GM19455 (cell line): ENCODE results near the gene ATP2B2.
"Not testable (repeated sequence)": the region's sequence is repeated elsewhere in the genome, so short reads cannot be mapped to it uniquely, and the experiment has no call there.

ENCODE experiments used
- ATAC-seq: cut with Tn5 transposase; IDR thresholded peaks from one replicate; pipeline ENCODE4 v1.9.1; 2021; ENCODE audit not compliant: unreplicated experiment

Gene ATP2B2

DNA sequence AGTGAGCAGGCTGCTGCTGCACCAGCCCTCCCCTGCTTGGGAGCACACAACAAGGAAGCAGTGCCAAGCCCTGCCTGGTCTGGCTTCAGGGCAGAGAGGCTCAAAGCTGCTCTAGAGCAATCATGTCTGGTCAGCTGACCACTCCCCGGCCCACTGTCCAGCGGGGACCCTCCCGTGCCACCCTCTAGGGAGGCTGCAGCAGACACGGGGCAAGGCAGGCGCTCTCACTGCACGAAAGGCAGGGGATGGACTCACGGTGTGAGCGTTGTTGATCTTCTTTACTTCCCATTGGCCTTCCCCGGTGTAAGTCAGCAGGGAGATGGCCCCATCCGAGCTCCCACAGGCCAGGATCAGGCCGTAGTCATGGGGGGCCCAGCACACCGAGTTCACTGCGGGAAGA is 193.7 kb downstream of the ATP2B2 start:
- ATAC-seq, result no peak

DNA sequence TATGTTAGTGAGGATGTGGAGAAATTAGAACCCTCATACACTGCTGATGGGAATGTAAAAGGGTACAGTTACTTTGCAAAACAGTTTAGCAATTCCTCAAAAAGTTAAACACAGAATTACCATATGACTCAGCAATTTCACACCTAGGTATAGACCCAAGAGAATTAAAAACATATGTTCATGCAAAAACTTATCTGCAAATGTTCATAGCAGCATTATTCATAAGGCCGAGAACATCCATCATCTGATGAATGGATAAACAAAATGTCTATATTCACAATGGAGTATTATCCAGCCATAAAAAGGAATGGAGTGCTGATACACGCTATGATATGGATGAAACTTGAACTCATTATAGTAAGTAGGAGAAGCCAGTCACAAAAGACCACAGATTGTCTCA is 194.8 kb downstream of the ATP2B2 start:
- no peak for ATAC-seq

DNA sequence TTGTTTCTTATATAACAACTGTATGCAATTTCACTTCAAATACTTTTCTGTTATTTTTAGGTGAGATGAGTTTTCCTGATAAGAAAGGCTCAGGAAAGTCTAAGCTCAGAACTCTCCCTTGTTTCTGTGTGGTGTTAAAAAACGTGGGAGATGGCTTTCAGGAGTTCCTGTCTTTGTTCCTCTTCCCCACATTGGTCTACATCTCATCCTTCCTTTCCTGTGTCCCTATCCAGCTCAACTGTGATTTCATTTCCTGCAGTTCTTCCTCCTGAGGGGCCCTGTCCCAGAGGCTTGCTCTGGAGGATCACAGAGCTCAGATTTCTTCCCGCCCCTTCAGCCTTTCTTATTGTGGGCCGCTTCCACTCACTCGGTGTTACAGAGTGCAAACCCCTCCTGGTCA is 195.7 kb downstream of the ATP2B2 start:
- ATAC-seq, result no peak

DNA sequence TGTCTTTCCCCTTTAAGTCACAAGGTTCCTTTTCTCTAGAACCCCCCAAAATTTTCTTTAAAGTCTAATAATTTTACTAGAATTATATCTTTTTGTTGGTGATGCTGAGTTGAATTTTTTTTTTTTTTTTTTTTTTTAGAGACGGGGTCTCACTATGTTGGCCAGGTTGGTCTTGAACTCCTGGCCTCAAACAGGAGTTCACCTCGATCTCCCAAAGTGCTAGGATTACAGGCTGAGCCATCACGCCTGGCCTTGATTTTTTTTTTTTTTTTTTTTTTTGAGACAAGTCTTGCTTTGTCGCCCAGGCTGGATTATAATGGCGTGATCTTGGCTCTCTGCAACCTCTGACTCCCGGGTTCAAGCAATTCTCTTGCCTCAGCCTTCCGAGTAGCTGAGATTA is 196.7 kb downstream of the ATP2B2 start:
- ATAC-seq, result no peak

DNA sequence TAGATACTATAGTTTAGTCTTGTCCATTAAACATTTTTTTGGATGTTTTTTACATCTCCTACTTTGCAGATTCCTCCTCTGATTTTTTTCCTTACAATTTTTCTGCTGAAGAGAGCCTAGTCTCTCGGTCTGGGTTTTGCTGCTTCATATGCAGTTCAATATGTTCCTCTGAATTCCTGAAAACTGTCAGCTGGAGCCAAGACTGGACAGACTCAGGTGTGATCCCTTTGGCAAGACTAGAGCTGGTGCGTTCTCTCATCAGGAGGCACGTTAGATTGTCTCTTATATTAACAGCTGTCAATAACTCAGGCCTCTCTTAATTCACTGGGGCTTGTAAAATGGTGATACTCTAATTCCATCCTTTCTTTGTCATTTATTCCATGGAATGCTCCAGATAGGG is 199.2 kb downstream of the ATP2B2 start:
- no peak for ATAC-seq

DNA sequence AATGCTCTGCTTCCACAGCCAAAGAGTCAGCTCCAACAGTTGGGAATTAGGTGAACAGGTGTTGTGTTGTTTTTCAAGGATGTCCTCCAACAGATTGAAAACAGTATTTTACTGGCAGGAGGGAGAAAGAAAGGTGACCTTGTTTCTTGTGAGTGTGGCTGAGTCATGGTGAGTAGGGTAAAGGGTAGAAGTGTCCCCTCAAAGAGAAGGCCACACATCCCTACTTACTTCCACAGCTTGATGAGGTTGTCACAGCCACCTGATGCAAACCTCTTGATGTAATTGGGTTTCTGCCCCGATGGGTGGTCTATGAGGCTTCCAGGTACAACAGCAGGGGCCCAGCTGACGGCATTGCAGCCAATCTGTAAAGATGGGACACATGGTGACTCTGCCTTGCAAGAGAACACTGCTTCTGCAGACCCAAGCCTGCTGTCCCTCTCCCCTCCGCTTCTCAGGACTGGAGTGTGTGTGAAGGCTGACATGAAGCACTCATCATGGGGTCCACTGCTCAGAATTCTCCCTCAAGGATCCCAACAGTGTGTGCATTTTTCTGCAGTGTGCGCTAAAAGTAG is 200.0 kb downstream of the ATP2B2 start:
- no peak for ATAC-seq

DNA sequence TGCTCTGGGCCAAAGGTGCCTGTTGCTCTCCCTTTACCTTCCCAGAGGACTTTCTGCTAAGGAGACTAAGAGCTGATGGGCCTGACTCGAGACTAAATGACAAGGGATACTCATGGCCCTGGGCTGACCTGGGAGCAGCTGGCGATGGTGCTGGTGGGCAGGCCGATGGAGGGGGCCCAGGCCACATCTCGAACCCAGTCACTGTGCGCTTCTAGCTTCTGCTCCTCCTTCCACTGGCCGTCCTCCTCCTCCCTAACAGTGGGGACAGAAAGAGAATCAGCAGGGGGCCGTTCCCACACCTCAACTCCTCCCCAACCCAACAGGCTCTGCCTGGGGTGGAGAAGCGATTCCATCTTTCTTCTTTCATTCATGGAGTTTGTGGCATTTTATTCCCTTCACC is 200.5 kb downstream of the ATP2B2 start:
- ATAC-seq, result no peak

DNA sequence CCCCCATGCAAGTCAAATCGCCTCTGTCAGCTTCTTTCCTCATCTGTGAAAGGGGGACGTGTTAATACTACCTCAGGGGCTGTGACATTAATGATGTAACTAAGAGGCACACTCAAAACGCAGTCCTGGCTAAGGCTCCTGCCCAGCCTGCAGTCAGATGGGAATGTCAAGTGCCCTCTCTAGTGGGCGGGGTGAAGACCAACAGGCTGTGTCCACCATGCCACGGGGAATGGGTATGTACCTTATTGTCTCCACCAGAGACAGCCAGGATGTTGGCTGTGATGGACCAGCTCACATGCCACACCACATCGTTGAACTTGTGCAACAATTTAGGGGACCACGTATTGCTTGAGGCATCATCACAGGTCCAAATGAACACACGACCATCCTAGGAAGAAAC is 201.6 kb downstream of the ATP2B2 start:
- no peak for ATAC-seq

DNA sequence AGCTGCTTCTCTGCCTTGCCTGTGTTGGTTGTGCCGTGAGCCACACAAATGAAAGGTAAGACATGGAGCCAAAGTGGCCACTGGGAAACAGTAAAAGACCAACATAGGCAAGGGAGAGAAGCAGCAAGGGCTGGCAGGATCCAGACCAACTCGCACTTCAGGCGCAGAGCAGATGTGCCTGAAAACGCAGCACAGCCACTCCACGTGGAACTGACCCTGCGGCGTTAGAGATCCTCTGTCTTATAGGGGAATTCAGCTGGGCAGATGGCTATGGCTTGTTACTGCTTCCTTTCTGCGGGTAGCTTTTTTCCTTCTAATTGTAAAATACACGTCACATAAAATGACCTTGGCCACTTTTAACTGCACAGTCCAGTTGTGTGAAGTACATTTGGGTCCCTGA is 202.3 kb downstream of the ATP2B2 start:
- ATAC-seq, result no peak

DNA sequence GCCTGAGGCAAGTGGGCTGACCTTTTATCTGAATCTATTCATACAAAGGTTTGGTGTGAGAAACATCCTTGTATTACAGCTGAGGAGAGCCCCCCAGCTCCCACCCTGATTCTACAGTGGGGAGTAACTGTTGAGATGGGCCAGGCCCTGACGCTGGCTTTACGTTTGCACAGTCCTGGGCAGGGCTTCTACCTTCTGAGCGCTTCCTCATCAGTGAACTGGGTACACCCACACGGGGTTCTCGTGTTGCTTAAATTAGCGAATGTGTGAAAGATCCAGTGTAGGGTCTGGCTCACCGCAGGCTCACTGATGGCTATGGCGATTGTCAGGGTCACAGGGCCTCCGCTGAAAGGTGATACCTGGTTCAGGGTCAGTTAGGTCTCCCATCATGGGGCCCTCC is 205.3 kb downstream of the ATP2B2 start:
- no peak for ATAC-seq

DNA sequence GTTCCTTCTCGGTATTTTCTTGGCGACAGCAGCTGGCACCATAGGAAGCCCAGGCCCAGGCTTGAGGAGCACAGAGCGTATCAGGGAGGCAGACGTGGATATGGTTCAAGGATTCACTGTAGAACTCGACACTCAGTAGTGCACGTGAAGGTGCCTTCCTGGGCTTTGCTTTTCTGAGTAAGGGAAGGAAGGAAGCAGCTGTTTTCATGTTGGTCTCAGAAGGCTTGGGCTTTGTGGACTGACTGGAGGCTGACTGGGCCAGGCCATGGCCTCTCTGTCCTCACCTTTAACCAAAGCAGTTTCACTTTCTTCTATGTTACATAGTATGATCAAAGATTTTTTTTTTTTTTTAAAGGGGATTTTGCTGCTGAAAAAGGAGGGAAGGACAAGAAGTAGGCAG is 205.7 kb downstream of the ATP2B2 start:
- no peak for ATAC-seq

DNA sequence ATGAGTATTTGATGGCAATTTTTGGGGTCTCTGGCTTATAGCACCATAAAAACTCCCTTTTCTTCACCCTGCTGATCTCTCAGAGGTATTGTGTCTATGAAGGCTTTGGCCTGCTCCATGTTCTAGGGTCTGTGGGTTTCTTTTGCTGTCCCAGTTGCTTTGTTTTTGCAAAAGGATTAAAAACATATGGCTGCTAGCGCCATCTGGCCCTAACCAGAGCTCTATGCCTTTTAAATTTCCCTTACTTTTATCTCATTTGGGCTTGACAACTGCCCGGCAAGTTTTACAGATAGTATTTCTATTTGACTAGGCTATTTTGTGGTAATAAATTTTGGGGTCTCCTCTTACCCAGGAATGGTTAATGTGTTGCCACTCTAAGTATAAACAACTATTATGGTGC is 206.2 kb downstream of the ATP2B2 start:
- no peak for ATAC-seq

DNA sequence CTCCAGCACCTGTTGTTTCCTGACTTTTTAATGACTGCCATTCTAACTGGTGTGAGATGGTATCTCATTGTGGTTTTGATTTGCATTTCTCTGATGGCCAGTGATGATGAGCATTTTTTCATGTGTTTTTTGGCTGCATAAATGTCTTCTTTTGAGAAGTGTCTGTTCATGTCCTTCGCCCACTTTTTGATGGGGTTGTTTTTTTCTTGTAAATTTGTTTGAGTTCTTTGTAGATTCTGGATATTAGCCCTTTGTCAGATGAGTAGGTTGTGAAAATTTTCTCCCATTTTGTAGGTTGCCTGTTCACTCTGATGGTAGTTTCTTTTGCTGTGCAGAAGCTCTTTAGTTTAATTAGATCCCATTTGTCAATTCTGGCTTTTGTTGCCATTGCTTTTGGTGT is 207.3 kb downstream of the ATP2B2 start:
- not testable (repeated sequence) for ATAC-seq

DNA sequence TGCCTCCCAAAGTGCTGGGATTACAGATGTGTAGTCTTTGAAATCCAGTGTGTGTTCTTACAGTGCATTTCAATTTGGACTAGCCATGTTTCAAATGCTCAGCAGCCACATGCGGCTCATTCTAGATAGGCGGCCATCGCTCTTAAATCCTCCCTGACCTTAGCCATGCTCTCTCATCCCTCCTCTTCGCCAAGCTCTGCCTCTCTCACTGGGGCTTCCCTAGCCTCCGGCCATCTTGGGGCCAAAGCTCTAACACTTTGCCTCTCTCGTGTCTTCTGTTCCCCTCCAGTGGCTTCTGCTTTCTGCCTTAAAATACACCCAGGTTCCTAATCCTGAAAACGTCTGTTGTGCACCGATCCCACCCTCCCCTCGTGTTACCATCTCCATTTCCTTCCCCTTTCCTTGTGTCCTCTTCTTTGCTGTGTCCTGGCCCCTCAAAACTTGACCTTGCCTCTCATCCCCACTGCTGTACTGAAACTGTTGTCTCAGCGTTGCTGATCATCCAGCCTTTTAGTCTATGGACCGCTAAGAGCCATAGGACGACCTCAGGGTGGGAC is 211.3 kb downstream of the ATP2B2 start:
- ATAC-seq, result no peak

DNA sequence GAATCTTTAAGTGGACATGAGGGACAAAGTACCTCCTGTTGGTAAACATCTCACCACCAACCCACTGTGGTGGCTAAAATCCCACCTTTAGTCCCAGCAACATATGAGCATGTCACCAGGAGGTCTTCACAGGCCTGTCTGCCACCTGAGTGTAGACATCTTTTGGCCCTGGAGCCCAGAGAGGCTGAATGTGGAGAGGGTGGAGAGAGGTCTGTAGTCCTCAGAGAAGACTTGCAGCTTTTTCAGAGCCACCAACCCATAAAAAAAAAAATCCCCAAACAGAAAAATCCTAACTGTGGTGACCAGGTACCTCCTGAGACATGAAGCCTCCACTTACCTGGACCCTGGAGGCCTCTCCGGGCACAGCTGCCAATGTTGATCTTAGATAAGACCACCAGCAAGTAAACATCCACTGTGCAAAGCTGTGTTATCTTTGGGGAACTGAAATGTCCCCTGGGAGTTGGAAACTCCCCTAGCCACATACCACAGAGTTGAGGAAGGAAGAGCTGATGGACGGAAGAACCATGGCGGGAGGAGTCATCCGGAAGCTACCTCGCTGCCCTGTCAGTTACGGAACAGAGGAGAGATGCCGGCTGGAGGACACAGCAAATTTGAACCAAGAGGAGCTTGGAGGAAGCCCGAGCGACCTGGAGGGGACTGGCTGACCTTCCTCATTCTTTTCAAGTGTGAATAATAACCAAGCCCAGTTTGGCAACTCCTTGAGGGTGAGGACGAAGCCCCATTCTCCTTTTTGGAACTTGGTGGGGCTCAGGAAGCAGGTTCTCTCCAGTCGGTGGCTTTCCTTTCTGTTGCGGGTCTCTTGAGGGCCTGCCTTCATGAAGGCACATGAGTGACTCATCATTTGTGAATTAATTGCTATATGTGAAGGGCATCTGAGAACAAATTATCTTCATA is 212.6 kb downstream of the ATP2B2 start, which contains the start of gene GHRL:
TSS of gene GHRL (minus strand) at position 443 of the 915 bp plus-strand sequence. CDS start 2,767 bp downstream, outside the sequence.
- ATAC-seq, result peak; percentile 64

DNA sequence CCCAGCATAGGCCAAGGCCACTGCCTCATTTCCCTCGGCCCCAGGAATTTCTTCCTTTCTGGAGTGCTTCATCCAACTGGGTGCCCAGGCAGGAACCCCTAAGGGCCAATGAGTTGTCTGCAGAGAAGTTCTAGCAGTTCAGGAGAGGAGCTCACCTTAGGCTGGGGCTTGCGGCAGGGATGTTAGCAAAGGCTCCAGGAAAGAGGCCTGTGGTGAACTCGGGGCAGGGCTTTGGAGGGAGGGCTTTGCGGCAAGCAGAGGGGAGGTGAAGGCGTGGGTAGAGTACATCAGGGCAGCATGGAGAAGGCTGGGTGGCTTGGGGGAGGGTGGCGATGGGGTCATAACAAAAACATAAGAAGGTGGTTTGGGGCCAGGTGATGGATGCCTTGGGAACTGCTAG is 213.7 kb downstream of the ATP2B2 start:
- ATAC-seq, result no peak

DNA sequence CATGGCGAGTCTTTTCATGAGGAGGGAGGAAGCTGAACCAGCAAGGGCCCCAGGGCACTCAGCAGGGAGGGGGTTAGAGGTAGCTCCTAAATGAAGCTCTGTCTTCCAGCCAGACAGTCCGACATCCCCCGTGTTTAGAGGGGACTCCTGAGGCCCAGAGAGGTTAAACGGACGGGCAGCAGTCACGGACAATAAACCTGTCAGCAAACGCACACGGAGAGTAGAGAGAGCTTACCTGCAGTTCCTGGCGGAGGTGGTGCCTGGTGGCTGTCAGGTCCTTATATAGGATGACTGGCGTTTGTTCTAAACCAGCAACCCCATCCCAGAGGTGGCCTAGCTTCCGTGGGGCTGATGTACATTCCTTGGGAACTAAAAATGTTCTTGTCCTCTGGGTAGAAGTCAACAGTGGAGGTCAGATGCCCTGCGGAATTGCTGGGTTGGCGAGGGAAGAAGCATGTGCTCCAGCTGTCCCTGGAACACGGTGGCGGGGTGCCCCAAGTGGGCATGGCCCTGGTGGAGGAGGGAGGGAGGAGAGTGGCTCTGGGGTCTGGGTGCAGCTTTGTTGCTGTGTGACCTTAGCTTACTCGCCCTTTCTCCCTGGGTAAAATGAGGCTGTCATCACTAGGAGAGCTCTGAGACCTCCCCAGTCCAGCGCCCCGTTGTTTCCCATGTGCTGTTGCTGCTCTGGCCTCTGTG is 214.8 kb downstream of the ATP2B2 start:
- no peak for ATAC-seq

DNA sequence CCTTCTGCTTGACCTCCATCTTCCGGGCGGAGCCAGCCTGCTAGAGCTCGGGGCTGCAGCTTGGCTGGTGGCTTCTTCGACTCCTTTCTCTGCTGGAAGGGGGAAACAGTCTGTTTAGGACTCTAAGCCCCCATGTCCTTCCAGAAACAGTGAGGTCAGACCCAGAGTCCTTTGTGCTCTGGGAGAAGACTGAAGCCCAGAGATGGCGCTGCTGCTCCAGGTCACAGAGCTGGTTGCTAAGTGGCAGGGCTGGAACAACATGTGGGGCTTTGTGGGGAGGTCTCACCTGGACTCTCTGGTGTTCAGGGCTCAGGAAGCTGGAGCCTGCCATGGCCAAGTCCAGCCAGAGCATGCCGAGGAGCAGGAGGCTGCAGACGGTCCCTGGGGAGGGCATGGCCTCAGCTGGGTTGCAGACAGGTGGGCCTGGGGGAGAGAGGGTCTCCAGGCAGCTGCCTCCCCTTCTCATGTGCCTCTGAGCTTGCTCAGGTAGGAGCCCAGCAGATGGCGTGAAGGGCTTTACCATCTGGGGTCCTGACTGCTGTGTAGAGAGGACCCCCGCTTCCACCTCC is 215.5 kb downstream of the ATP2B2 start:
- ATAC-seq, result no peak

DNA sequence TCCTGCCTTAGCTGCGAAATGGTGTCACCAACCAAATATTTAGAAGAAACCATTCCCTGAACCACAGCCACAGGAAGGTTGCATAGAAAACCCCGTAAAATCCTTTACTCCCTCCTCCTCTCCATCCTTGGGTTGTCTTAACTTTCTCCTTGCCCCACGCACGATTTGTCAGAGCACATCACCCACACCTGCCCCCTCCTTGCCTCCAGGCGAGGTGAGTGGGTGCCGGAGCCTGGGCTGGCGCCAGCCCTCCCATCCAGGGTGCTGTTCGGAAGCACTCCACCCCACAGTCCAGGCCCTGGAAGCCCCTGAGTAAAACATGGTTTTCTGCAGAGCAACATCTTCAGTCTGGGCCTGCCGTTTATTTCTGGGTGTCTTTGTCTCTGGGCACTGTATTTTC is 216.3 kb downstream of the ATP2B2 start:
- no peak for ATAC-seq

DNA sequence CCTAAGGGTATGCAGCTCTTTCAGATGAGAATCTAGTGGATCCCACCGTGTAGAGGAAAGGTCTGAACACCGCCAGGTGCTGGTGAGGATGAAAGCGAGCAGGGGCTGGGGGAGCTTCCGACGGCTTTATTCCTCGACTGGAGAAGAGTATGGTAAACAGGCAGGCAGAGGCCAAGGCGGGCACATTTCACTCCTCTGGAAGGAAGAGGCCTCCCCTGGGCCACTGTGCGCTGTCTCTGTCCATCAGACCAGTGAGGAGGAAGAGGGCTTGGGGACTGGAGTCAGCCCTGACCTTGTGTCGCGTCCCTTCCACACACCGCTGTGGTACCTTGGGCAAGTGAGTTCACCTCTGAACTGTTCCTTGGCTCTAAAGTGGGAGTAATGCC is 216.8 kb downstream of the ATP2B2 start:
- no peak for ATAC-seq

DNA sequence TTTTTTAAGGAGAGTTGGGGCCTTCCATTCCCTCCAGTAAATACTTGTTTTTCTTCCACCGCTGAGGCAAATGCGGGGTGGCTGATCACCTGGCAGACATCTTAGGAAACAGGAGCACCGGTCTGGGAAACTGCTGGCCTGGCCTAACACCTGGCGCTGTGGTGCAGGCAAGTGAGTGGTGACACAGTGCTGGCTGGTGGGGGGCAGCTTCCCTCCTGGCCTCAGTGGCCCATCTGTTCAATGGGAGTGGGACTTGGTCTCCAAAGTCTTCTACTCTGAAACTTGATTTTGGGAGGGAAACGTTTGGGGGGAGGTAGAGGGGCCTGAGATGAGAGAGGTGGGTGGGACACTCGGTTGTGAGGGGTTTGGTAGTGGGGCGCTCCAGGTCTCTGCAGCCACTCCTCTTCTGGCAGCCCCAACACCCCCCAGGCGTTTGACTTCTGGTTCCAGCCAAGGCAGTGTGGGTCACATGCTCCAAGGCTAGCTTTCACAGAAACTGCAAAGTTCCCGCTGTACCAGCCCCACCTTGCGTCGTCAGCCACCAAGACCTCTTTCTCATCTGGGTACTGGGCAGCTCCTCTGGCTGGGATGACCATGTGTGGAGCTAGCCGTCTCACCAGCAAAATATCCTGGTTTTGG is 217.3 kb downstream of the ATP2B2 start:
- ATAC-seq, result no peak
